HEK293 (cell line): ENCODE measurements around the gene PDE4A.

Source experiments
- CTCF ChIP-seq: fragments of 450-650 bp; formaldehyde crosslinking; IDR thresholded peaks from 2 replicates; pipeline ENCODE4 v1.5.1; 2016; ENCODE audit warnings: missing biosample characterization, missing genetic modification characterization
- FEZF1 ChIP-seq: fragments of 450-650 bp; formaldehyde crosslinking; IDR thresholded peaks from 2 replicates; pipeline ENCODE4 v1.5.1; 2016; ENCODE audit warnings: missing biosample characterization, missing genetic modification characterization
- GLI4 ChIP-seq: fragments of 450-650 bp; formaldehyde crosslinking; IDR thresholded peaks from 2 replicates; pipeline ENCODE4 v1.5.1; 2016; ENCODE audit warnings: missing biosample characterization, missing genetic modification characterization
- KLF16 ChIP-seq: fragments of 450-650 bp; formaldehyde crosslinking; IDR thresholded peaks from 2 replicates; pipeline ENCODE4 v1.5.1; 2017; ENCODE audit warnings: missing biosample characterization, missing genetic modification characterization
- MEIS1 ChIP-seq: sonication (generic); formaldehyde crosslinking; IDR thresholded peaks from 2 replicates; pipeline ENCODE4 v1.8.1; 2022; ENCODE audit warnings: missing genetic modification reagents, mild to moderate bottlenecking, borderline replicate concordance
- PRDM10 ChIP-seq: fragments of 450-650 bp; formaldehyde crosslinking; IDR thresholded peaks from 2 replicates; pipeline ENCODE4 v1.5.1; 2016; ENCODE audit warnings: missing biosample characterization, missing genetic modification characterization
- TSHZ1 ChIP-seq: fragments of 450-650 bp; formaldehyde crosslinking; IDR thresholded peaks from 2 replicates; pipeline ENCODE4 v1.5.1; 2016; ENCODE audit warnings: missing biosample characterization, missing genetic modification characterization, borderline replicate concordance
- WT1 ChIP-seq: fragments of 450-650 bp; formaldehyde crosslinking; IDR thresholded peaks from 2 replicates; pipeline ENCODE4 v1.5.1; 2016; ENCODE audit warnings: missing biosample characterization, missing genetic modification characterization
- YY1 ChIP-seq: fragments of 450-650 bp; formaldehyde crosslinking; IDR thresholded peaks from 2 replicates; pipeline ENCODE4 v1.5.1; 2018; ENCODE audit warnings: missing biosample characterization, missing genetic modification characterization
- YY2 ChIP-seq: fragments of 450-650 bp; formaldehyde crosslinking; IDR thresholded peaks from 2 replicates; pipeline ENCODE4 v1.5.1; 2016; ENCODE audit warnings: missing biosample characterization, missing genetic modification characterization
- ZBTB7A ChIP-seq: fragments of 450-650 bp; formaldehyde crosslinking; IDR thresholded peaks from 2 replicates; pipeline ENCODE4 v1.5.1; 2016; ENCODE audit warnings: low read depth, missing biosample characterization, missing genetic modification characterization
- ZBTB8A ChIP-seq: fragments of 450-650 bp; formaldehyde crosslinking; IDR thresholded peaks from 2 replicates; pipeline ENCODE4 v1.5.1; 2016; ENCODE audit warnings: missing biosample characterization, missing genetic modification characterization
- ZNF10 ChIP-seq: fragments of 450-650 bp; formaldehyde crosslinking; IDR thresholded peaks from 2 replicates; pipeline ENCODE4 v1.5.1; 2017; ENCODE audit warnings: missing biosample characterization, missing genetic modification characterization
- ZNF140 ChIP-seq: fragments of 450-650 bp; formaldehyde crosslinking; IDR thresholded peaks from 2 replicates; pipeline ENCODE4 v1.5.1; 2016; ENCODE audit warnings: missing biosample characterization, missing genetic modification characterization
- ZNF175 ChIP-seq: fragments of 450-650 bp; formaldehyde crosslinking; IDR thresholded peaks from 2 replicates; pipeline ENCODE4 v1.5.1; 2016; ENCODE audit warnings: missing biosample characterization, missing genetic modification characterization
- ZNF18 ChIP-seq: fragments of 450-650 bp; formaldehyde crosslinking; IDR thresholded peaks from 2 replicates; pipeline ENCODE4 v1.5.1; 2016; ENCODE audit warnings: missing biosample characterization, missing genetic modification characterization
- ZNF311 ChIP-seq: fragments of 450-650 bp; formaldehyde crosslinking; IDR thresholded peaks from 2 replicates; pipeline ENCODE4 v1.5.1; 2017; ENCODE audit warnings: missing biosample characterization, missing genetic modification characterization, borderline replicate concordance
- ZNF324 ChIP-seq: fragments of 450-650 bp; formaldehyde crosslinking; IDR thresholded peaks from 2 replicates; pipeline ENCODE4 v1.5.1; 2016; ENCODE audit warnings: missing biosample characterization, missing genetic modification characterization
- ZNF354C ChIP-seq: fragments of 450-650 bp; formaldehyde crosslinking; IDR thresholded peaks from 2 replicates; pipeline ENCODE4 v1.5.1; 2016; ENCODE audit warnings: missing biosample characterization, missing genetic modification characterization, low read depth, borderline replicate concordance
- ZNF398 ChIP-seq: fragments of 450-650 bp; formaldehyde crosslinking; IDR thresholded peaks from 2 replicates; pipeline ENCODE4 v1.5.1; 2017; ENCODE audit warnings: missing biosample characterization, missing genetic modification characterization
- ZNF416 ChIP-seq: fragments of 450-650 bp; formaldehyde crosslinking; IDR thresholded peaks from 2 replicates; pipeline ENCODE4 v1.5.1; 2016; ENCODE audit warnings: missing biosample characterization, missing genetic modification characterization
- ZNF48 ChIP-seq: fragments of 450-650 bp; formaldehyde crosslinking; IDR thresholded peaks from 2 replicates; pipeline ENCODE4 v1.5.1; 2016; ENCODE audit warnings: missing biosample characterization, missing genetic modification characterization
- ZNF549 ChIP-seq: fragments of 450-650 bp; IDR thresholded peaks from 2 replicates; pipeline ENCODE4 v1.5.1; 2018; ENCODE audit warnings: missing biosample characterization, missing genetic modification characterization, mild to moderate bottlenecking, inconsistent platforms, moderate library complexity
- ZNF596 ChIP-seq: fragments of 450-650 bp; IDR thresholded peaks from 2 replicates; pipeline ENCODE4 v1.5.0; 2018; ENCODE audit warnings: missing biosample characterization, mild to moderate bottlenecking, missing genetic modification characterization, moderate library complexity
- ZNF621 ChIP-seq: fragments of 450-650 bp; formaldehyde crosslinking; IDR thresholded peaks from 2 replicates; pipeline ENCODE4 v1.5.1; 2017; ENCODE audit warnings: missing biosample characterization, missing genetic modification characterization
- ZNF776 ChIP-seq: fragments of 450-650 bp; formaldehyde crosslinking; IDR thresholded peaks from 2 replicates; pipeline ENCODE4 v1.5.0; 2017; ENCODE audit warnings: missing biosample characterization, missing genetic modification characterization, borderline replicate concordance
- ZNF792 ChIP-seq: fragments of 450-650 bp; formaldehyde crosslinking; IDR thresholded peaks from 2 replicates; pipeline ENCODE4 v1.5.1; 2016; ENCODE audit warnings: missing biosample characterization, missing genetic modification characterization
- ZSCAN16 ChIP-seq: fragments of 450-650 bp; formaldehyde crosslinking; IDR thresholded peaks from 2 replicates; pipeline ENCODE4 v1.5.1; 2016; ENCODE audit warnings: missing biosample characterization, missing genetic modification characterization

Gene PDE4A

GRCh38 chr19:10403137-10404021 lies 17.0 kb upstream of the PDE4A start, which contains the start of gene CDC37 (continued):
- TF ChIP-seq ZNF398 (tag by site-specific recombination) (no peak), YY1 (peak; percentile 83), CTCF (tag by site-specific recombination) (no peak), ZNF621 (no peak), ZNF416 (no peak), YY2 (tag by site-specific recombination) (peak; percentile 77), WT1 (tag by site-specific recombination) (no peak), MEIS1 (CRISPR knock-in tag) (no peak), FEZF1 (tag by site-specific recombination) (no peak), PRDM10 (no peak), GLI4 (no peak), ZNF18 (peak; percentile 96), ZBTB8A (tag by site-specific recombination) (peak; percentile 56), ZNF792 (tag by site-specific recombination) (no peak), ZNF10 (tag by site-specific recombination) (no peak), ZSCAN16 (tag by site-specific recombination) (no peak), ZNF311 (tag by site-specific recombination) (no peak), ZNF48 (tag by site-specific recombination) (no peak), KLF16 (no peak), ZNF324 (tag by site-specific recombination) (no peak), ZNF140 (tag by site-specific recombination) (no peak), ZNF549 (tag by site-specific recombination) (no peak), ZNF354C (tag by site-specific recombination) (no peak), ZNF776 (tag by site-specific recombination) (no peak), ZBTB7A (tag by site-specific recombination) (no peak), TSHZ1 (tag by site-specific recombination) (no peak), ZNF175 (tag by site-specific recombination) (no peak), ZNF596 (tag by site-specific recombination) (no peak)
